IPS-18a (cell line): Measurements from ENCODE around the gene ABCB6.

ENCODE experiments used
- H3K27ac ChIP-seq: one replicate; pipeline ENCODE4 v1.5.1; 2013; ENCODE audit warnings: low read length
- H3K27me3 ChIP-seq: one replicate; pipeline ENCODE4 v1.6.1; 2013; ENCODE audit warnings: mild to moderate bottlenecking, low read length; ENCODE audit not compliant: control insufficient read depth, insufficient read depth
- H3K36me3 ChIP-seq: one replicate; pipeline ENCODE4 v1.6.1; 2013; ENCODE audit warnings: low read depth, low read length; ENCODE audit not compliant: control insufficient read depth
- H3K4me1 ChIP-seq: one replicate; pipeline ENCODE4 v1.6.1; 2013; ENCODE audit warnings: low read depth, low read length; ENCODE audit not compliant: control insufficient read depth
- H3K4me3 ChIP-seq: one replicate; pipeline ENCODE4 v1.5.1; 2013; ENCODE audit warnings: low read length
- H3K9ac ChIP-seq: one replicate; pipeline ENCODE4 v1.6.1; 2013; ENCODE audit warnings: mild to moderate bottlenecking, low read length, moderate library complexity
- H3K9me3 ChIP-seq: one replicate; pipeline ENCODE4 v1.6.1; 2013; ENCODE audit warnings: low read depth, low read length; ENCODE audit not compliant: control insufficient read depth

ABCB6 gene

DNA sequence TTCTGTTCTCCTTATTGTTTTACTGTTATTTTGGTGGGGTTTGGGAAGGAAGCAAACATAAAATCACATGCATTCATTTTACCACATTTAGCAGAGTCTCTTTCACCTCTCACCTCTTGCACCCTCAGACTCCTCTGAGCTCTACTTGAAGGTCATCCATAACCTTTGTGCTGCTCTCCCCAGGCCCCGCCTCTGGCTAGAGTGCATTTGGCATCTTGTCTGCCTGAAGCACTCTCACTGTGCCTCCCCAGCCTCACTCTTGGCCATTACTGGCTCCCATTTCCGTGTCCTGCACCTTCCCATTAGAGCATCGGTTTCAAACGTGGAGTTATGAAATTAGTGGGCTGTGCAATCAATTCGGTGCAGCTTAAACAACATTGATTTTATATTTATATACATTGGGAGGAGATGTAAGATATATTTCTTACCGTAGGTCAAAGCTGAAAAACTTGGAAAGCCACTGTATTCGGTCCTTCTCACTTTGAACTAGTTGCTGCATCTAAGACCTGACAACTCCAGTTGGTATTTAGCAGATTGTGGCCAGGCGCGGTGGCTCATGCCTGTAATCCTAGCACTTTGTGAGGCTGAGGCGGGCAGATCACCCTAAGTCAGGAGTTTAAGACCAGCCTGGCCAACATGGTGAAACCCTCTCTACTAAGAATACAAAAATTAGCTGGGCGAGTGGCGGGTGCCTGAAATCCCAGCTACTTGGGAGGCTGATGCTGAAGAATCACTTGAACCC lies 19.1 kb downstream of the ABCB6 start:
- H3K27ac ChIP-seq: no peak overlapping the region
- H3K9ac ChIP-seq: no peak overlapping the region
- no peaks in the 10 kb centered on the region for H3K27me3 ChIP-seq
- no peak overlapping the region for H3K4me3 ChIP-seq
- no peaks in the 10 kb centered on the region for H3K4me1 ChIP-seq
- H3K9me3 ChIP-seq: no peaks in the 10 kb centered on the region
- no peaks in the 10 kb centered on the region for H3K36me3 ChIP-seq

DNA sequence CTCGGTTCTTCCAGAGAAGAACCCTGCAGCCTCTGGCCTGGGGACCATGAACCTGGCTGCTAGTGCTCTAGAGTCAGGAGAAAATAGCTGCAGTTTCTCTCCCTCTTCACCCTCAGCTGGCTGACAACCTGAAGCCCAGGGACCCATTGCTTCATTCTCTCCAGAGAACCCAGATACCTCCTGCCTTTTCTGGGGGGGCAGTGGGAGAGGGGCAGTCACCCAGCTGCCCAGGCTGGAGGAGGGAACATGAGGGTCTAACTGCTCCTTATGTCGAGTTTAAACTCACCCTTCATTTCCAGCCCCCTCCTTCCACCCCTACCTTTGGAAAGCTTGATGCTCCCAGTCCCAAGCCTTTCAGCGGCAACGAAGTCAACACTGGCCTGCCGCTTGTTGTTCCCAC lies 19.8 kb downstream of the ABCB6 start:
- Histone ChIP-seq H3K4me3 (no peak overlapping the region), H3K9me3 (no peaks in the 10 kb centered on the region), H3K27ac (no peak overlapping the region), H3K4me1 (no peaks in the 10 kb centered on the region), H3K36me3 (no peaks in the 10 kb centered on the region), H3K27me3 (no peaks in the 10 kb centered on the region), H3K9ac (no peak overlapping the region)

DNA sequence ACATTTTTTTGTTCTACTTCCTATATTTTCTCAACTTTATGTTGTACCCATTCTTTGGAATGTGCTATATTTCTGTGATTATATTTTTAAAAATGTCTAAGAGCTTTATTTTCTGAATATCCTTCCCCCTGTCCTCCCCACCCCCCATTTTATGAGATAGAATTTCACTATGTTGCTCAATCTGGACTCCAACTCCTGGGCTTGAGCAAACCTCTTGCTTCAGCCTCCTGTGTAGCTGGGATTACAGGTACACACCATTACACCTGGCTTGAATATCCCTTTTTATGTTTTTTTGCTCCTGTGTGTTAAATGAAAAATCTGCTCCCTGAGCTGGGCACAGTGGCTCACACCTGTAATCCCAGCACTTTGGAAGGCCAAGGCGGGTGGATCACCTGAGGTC lies 21.4 kb downstream of the ABCB6 start:
- no peaks in the 10 kb centered on the region for H3K4me1 ChIP-seq

DNA sequence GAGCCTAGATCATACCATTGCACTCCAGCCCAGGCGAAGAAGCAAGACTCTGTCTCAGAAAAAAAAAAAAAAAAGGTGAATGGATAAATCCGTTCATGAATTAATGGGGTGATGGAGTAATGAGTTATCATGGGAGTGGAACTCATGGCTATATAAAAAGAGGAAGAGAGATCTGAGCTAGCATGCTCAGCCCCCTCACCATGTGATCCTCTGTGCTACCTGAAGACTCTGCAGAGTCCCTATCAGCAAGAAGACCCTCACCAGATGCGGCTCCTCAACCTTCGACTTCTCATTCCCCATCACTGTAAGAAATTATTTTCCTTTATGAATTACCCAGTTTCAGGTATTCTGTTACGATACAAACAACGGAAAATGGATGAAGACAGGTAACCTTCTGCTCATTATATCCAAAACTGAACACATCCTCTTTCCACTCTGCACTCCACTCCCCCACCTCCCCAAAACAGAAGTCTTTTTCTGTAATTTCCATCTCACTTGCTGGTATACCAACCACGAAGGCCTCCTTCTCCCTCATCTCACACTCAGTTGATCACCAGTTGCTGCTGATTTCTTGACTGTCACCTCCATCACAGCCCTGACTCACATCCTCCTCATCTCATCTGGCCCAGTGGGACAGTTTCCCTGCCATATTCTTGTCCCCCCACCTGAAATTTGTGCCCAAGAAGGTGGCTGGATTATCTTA lies 31.9 kb downstream of the ABCB6 start:
- no peak overlapping the region for H3K27ac ChIP-seq
- H3K4me1 ChIP-seq: no peaks in the 10 kb centered on the region
- no peak overlapping the region for H3K9ac ChIP-seq
- H3K9me3 ChIP-seq: no peaks in the 10 kb centered on the region
- H3K4me3 ChIP-seq: no peak overlapping the region
- H3K27me3 ChIP-seq: no peaks in the 10 kb centered on the region
- peaks cover 11% of the 10 kb centered on the region for H3K36me3 ChIP-seq

More for the DNA sequence above, 21.4 kb downstream of the ABCB6 start:
- no peaks in the 10 kb centered on the region for H3K27me3 ChIP-seq
- H3K4me3 ChIP-seq: no peak overlapping the region
- no peaks in the 10 kb centered on the region for H3K36me3 ChIP-seq
- H3K9me3 ChIP-seq: no peaks in the 10 kb centered on the region
- H3K9ac ChIP-seq: no peak overlapping the region
- no peak overlapping the region for H3K27ac ChIP-seq

DNA sequence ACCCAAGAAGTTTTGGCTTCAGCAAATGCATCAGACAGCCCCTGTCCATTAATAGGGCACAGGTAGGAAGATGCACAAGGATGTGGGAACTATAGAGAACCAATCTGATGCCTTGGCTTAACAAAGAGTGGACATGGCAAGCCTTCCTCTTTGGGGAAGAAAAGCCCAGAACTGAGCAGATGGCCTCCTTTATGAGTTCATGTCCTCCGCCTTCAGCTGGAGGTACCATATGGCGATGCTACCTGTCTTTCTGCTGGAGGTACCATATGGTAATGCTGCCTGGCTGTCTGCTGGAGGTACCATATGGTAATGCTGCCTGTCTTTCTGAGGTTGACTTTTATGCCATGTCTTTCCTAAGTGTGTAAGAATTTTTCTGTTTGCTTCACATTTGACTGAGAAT lies 34.6 kb downstream of the ABCB6 start:
- Histone ChIP-seq H3K36me3 (peaks cover 29% of the 10 kb centered on the region), H3K9me3 (no peaks in the 10 kb centered on the region), H3K4me3 (no peak overlapping the region), H3K4me1 (peaks cover 1% of the 10 kb centered on the region), H3K9ac (no peak overlapping the region), H3K27ac (no peak overlapping the region), H3K27me3 (no peaks in the 10 kb centered on the region)

DNA sequence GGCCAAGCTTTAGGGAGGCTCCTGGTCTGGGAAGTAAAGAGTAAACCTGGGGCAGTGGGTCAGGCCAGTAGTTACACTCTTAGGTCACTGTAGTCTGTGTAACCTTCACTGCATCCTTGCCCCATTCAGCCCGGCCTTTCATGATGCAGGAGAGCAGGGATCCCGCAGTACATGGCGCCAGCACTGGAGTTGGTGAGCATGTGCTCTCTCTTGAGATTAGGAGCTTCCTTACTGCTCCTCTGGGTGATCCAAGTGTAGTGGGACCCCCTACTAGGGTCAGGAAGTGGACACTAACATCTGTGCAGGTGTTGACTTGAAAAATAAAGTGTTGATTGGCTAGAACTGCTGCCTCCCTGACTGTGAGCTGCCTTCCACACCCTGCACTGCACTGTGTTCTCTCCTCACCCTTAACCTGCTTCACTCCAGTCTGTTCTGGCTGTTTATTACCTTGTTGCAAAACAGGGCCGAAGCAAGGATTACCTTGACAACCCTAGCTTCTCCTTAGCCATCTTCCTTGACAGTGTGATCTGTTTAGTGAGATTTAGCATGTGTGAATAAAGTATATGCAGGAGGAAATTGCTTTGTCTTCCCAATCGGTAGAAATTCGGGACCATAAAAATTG lies 35.5 kb downstream of the ABCB6 start:
- Histone ChIP-seq H3K36me3 (peaks cover 29% of the 10 kb centered on the region), H3K27me3 (no peaks in the 10 kb centered on the region), H3K4me3 (no peak overlapping the region), H3K9ac (no peak overlapping the region), H3K27ac (no peak overlapping the region), H3K9me3 (no peaks in the 10 kb centered on the region), H3K4me1 (peaks cover 5% of the 10 kb centered on the region)

DNA sequence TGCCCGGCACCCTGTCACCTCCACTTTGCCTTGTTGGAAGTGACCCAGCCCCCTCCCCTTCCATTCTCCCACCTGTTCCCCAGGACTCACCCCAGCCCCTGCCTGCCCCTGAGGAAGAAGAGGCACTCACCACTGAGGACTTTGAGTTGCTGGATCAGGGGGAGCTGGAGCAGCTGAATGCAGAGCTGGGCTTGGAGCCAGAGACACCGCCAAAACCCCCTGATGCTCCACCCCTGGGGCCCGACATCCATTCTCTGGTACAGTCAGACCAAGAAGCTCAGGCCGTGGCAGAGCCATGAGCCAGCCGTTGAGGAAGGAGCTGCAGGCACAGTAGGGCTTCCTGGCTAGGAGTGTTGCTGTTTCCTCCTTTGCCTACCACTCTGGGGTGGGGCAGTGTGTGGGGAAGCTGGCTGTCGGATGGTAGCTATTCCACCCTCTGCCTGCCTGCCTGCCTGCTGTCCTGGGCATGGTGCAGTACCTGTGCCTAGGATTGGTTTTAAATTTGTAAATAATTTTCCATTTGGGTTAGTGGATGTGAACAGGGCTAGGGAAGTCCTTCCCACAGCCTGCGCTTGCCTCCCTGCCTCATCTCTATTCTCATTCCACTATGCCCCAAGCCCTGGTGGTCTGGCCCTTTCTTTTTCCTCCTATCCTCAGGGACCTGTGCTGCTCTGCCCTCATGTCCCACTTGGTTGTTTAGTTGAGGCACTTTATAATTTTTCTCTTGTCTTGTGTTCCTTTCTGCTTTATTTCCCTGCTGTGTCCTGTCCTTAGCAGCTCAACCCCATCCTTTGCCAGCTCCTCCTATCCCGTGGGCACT lies 36.2 kb downstream of the ABCB6 start:
- Histone ChIP-seq H3K36me3 (peaks cover 29% of the 10 kb centered on the region), H3K27me3 (no peaks in the 10 kb centered on the region), H3K9ac (no peak overlapping the region), H3K9me3 (no peaks in the 10 kb centered on the region), H3K4me3 (no peak overlapping the region), H3K27ac (no peak overlapping the region), H3K4me1 (peaks cover 5% of the 10 kb centered on the region)

DNA sequence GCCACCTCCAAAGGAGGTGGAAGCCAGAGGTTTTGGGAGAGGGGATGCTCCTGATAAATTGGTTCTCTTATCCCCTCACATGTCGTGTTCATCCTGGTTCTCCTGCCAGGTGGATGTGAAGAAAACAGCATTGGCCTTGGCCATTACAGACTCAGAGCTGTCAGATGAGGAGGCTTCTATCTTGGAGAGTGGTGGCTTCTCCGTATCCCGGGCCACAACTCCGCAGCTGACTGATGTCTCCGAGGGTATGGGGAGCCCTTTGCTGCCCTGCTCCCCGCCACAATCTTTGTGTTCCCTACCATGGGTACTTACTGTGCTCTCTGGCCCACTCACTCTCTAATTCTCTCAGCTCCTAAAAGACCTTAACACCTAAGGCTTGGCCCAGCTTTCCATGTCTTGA lies 37.2 kb downstream of the ABCB6 start:
- Histone ChIP-seq H3K36me3 (peaks cover 29% of the 10 kb centered on the region), H3K9me3 (no peaks in the 10 kb centered on the region), H3K27ac (no peak overlapping the region), H3K27me3 (no peaks in the 10 kb centered on the region), H3K4me1 (peaks cover 5% of the 10 kb centered on the region), H3K4me3 (no peak overlapping the region), H3K9ac (no peak overlapping the region)

DNA sequence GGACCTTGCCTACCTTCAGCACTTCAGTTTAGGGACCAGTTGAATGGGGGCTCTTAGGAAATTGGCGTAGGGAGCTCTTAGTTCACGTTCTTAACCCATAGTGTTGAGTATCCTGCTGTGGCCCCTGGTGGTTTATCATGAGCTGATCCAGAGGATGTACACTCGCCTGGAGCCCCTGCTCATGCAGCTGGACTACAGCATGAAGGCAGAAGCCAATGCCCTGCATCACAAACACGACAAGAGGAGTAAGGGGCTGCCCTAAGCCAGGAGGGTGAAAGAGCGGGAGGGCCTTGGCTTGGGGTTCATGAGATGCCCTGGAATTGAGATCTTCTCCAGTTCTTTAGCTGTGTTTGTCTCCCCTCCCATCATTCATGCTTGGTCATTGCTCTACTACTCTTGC lies 37.8 kb downstream of the ABCB6 start:
- Histone ChIP-seq H3K9me3 (no peaks in the 10 kb centered on the region), H3K27ac (no peak overlapping the region), H3K4me3 (no peak overlapping the region), H3K9ac (no peak overlapping the region), H3K36me3 (peaks cover 29% of the 10 kb centered on the region), H3K27me3 (no peaks in the 10 kb centered on the region), H3K4me1 (peaks cover 5% of the 10 kb centered on the region)

DNA sequence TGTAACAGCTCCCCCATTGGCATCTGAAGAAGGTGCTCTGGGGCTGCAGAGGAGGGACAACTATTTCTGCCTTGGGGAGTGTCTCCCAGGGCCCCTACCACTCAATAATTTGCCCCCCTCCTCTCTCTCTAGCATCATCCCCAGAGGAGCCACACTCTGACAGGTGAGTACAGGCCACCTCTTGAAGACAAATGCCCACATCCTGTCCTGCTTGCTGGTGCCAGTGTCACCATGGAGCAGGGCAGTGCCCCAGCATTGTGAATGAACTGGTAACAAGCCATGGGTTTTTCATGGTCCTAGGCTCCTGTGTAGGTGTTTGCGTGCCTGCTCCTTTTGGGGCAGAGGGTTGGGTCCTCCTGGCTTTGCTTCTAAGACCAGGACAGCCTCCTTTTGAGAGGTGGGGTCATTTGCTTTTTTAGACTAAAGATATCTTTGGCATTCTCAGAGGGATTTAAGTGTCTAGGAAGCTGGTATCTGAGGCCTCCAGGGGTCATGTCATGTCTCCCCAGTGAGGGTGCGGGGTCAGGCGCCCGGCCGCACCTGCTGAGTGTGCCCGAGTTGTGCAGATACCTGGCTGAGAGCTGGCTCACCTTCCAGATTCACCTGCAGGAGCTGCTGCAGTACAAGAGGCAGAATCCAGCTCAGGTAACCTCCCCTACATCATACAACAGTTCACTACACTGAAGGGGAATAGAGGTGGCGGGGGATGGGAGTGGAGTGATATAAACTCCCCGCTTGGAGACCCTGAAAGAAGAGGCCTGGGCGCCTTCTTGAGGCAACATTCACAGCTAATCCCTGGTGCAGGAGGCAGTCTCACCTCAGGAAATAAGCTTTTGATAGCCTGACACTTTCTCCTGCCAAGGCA lies 38.9 kb downstream of the ABCB6 start:
- Histone ChIP-seq H3K27ac (no peak overlapping the region), H3K4me1 (peaks cover 5% of the 10 kb centered on the region), H3K9ac (no peak overlapping the region), H3K36me3 (peaks cover 29% of the 10 kb centered on the region), H3K9me3 (no peaks in the 10 kb centered on the region), H3K27me3 (no peaks in the 10 kb centered on the region), H3K4me3 (no peak overlapping the region)
